K562 (cell line): ENCODE results near the gene RNF31. TPM values are rescaled to one million over a fixed set of nuclear protein-coding genes. Genes with fewer than 3 reads are reported as not detected.
A peak's percentile ranks its signal among the peaks of the same experiment; 100 is the strongest.

Experiments
- AFF4 ChIP-seq: sonication (generic); formaldehyde crosslinking; IDR thresholded peaks from 2 replicates; pipeline ENCODE4 v1.8.0; 2023; ENCODE audit warnings: mild to moderate bottlenecking, missing genetic modification reagents
- E2F3 ChIP-seq: fragments of 250-450 bp; sonication (Bioruptor Pico); IDR thresholded peaks from 2 replicates; pipeline ENCODE4 v1.4.0; 2020; ENCODE audit warnings: mild to moderate bottlenecking
- ESRRA ChIP-seq: fragments of 450-650 bp; IDR thresholded peaks from 2 replicates; pipeline ENCODE4 v1.6.1; 2014; ENCODE audit warnings: low read depth, mild to moderate bottlenecking, moderate library complexity, borderline replicate concordance
- HDAC3 ChIP-seq: fragments of 450-650 bp; IDR thresholded peaks from 2 replicates; pipeline ENCODE4 v1.6.1; 2018; ENCODE audit warnings: borderline replicate concordance, mild to moderate bottlenecking, moderate library complexity; ENCODE audit not compliant: partially characterized antibody
- HES1 ChIP-seq: fragments of 450-650 bp; IDR thresholded peaks from 2 replicates; pipeline ENCODE4 v1.6.1; 2016; ENCODE audit warnings: low read depth, mild to moderate bottlenecking, moderate library complexity
- JUN ChIP-seq, 2 experiments: sonication (generic) in 1 of 2; formaldehyde crosslinking in 1 of 2; IDR thresholded peaks; 2 replicates each; pipeline versions ENCODE4 v1.6.1 to v1.8.0; 2012 to 2022; ENCODE audit warnings: borderline replicate concordance in 2 of 2, mild to moderate bottlenecking in 2 of 2, improper control_type of control experiment in 1 of 2, low read depth in 1 of 2, low read length in 1 of 2, missing genetic modification reagents in 1 of 2
- NFATC3 ChIP-seq: fragments of 450-650 bp; IDR thresholded peaks from 2 replicates; pipeline ENCODE4 v1.6.1; 2017; ENCODE audit warnings: mild to moderate bottlenecking
- NKRF ChIP-seq: fragments of 450-650 bp; IDR thresholded peaks from 2 replicates; pipeline ENCODE4 v1.6.1; 2016; ENCODE audit warnings: borderline replicate concordance
- PKNOX1 ChIP-seq: fragments of 450-650 bp; IDR thresholded peaks from 2 replicates; pipeline ENCODE4 v1.6.1; 2016
- TFAP4 ChIP-seq: sonication (generic); formaldehyde crosslinking; IDR thresholded peaks from 2 replicates; pipeline ENCODE4 v1.8.0; 2022; ENCODE audit warnings: missing genetic modification reagents, mild to moderate bottlenecking, moderate library complexity, borderline replicate concordance
- USF2 ChIP-seq: sonication (generic); formaldehyde crosslinking; IDR thresholded peaks from 2 replicates; pipeline ENCODE4 v1.5.0; 2020; ENCODE audit warnings: missing genetic modification reagents
- ZNF224 ChIP-seq: sonication (generic); formaldehyde crosslinking; IDR thresholded peaks from 2 replicates; pipeline ENCODE4 v1.8.0; 2022; ENCODE audit warnings: mild to moderate bottlenecking, missing genetic modification reagents
- ZNF280A ChIP-seq: fragments of 450-650 bp; IDR thresholded peaks from 2 replicates; pipeline ENCODE4 v1.6.1; 2018; ENCODE audit warnings: mild to moderate bottlenecking, low read depth; ENCODE audit not compliant: partially characterized antibody
- polyA plus RNA-seq, 8 experiments: library from polyadenylated mRNA; depleted of rRNA in 4 of 8; stranded (reverse) in 5 of 8; unstranded in 3 of 8; fragments of >200 nt; fragmentation: Nextera tagmentation in 2 of 8; fragmentation: Illumina TruSeq in 1 of 8; extraction: Ambion mirVana in 2 of 8; extraction: Trizol in 1 of 8; gene quantifications; 2 replicates each; pipeline versions ENCODE4 v1.2.1 to v1.2.3, GENCODE V29; 2011 to 2014; ENCODE audit warnings: inconsistent platforms in 1 of 8, missing spikeins in 1 of 8
- total RNA-seq, 7 experiments: library from RNA; depleted of rRNA in 6 of 7; stranded (reverse); fragments of >200 nt in 6 of 7; fragmentation: Illumina TruSeq in 2 of 7; extraction: Trizol in 2 of 7; gene quantifications; 2 replicates each; pipeline versions ENCODE4 v1.2.1 to v1.2.3, GENCODE V29; 2011 to 2021; ENCODE audit warnings: low replicate concordance in 1 of 7

The RNF31 gene
- total and polyA plus RNA-seq, 9 of the 15 experiments (the other 6 are each of a cell fraction or from before 2014, with no cell fraction given), result 3.1 to 47.6 (median 19.1) TPM

GRCh38 chr14:24114532-24115421 lies 32.5 kb upstream of the RNF31 start, which contains the start of the genes DCAF11 and NRL (continued):
- peak; percentile 34; the same call in 1 of the 2 replicates for TF ChIP-seq E2F3 (CRISPR knock-in tag)
- TF ChIP-seq USF2 (CRISPR knock-in tag), result peak; percentile 91
- peak; percentile 97 for TF ChIP-seq NKRF
- peak; percentile 66; the same call in 1 of the 2 replicates for TF ChIP-seq TFAP4 (CRISPR knock-in tag)
- TF ChIP-seq ZNF280A, result no peak
- peak; percentile 5; the same call in 1 of the 2 replicates for TF ChIP-seq HES1
- peak; percentile 10; the same call in 1 of the 2 replicates for TF ChIP-seq ESRRA
- 0 out of 2 replicates have a peak, but pooled peaks have one; percentile 28 for TF ChIP-seq JUN (IDR thresholded peaks at IDR 0.05; ENCODE audit: borderline replicate concordance, low read depth, low read length)
- TF ChIP-seq JUN (CRISPR knock-in tag; IDR thresholded peaks at IDR 0.05; ENCODE audit: borderline replicate concordance), result no peak
- TF ChIP-seq NFATC3, result no peak
- TF ChIP-seq ZNF224, result no peak
- peak; percentile 99 for TF ChIP-seq PKNOX1
- TF ChIP-seq HDAC3, result peak; percentile 84
- TF ChIP-seq AFF4 (CRISPR knock-in tag), result 0 out of 2 replicates have a peak, but pooled peaks have one; percentile 25
